CD4-positive, alpha-beta T cell treated with Interleukin-15 for 1 hour (primary cell): ENCODE measurements around the gene CREB3L1.
"Not testable (repeated sequence)": the region's sequence is repeated elsewhere in the genome, so short reads cannot be mapped to it uniquely, and the experiment has no call there.

ENCODE experiments used
- DNase-seq: peaks from one replicate; pipeline ENCODE4 v3.0.0-alpha.2; 2020

The CREB3L1 gene

DNA sequence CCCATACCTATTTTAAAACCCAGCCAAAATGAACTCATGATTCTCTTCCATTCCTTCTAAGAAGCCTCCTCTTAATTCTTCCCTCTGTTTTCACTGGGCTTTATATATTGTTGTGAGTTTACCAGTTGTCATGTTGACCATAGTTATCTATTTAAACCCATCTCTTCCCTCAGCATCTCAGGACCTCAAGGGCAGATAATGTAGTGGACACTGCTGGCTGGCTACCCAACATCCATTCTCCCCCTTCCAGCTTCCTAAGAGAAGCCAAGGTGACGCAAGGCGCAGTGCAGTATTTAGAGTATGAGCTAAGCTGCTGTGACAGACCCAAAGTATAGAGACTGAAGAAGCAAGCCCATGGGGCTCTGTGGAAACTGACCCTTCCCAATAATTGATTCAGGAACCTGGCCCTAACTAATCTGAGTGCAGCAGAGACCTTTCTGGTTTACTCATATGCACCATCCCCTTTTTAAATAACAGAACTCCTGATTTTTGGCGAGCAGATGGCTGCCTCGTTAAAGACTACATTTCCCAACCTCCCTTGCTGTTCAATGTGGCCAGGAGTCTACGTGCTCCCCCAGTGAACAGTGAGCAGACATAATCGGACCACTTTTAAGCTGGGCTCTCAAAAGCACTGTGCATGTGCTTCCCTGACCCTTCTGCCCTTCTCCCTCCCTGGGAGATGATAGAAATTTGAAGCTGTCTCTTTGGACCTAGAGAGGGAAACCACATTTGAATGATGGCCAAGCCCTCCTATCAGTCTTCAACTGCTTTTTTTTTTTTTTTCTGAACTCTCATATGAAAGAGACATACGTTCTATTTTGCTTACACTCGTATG lies 28.1 kb upstream of the CREB3L1 start:
- DNase-seq: no peak

DNA sequence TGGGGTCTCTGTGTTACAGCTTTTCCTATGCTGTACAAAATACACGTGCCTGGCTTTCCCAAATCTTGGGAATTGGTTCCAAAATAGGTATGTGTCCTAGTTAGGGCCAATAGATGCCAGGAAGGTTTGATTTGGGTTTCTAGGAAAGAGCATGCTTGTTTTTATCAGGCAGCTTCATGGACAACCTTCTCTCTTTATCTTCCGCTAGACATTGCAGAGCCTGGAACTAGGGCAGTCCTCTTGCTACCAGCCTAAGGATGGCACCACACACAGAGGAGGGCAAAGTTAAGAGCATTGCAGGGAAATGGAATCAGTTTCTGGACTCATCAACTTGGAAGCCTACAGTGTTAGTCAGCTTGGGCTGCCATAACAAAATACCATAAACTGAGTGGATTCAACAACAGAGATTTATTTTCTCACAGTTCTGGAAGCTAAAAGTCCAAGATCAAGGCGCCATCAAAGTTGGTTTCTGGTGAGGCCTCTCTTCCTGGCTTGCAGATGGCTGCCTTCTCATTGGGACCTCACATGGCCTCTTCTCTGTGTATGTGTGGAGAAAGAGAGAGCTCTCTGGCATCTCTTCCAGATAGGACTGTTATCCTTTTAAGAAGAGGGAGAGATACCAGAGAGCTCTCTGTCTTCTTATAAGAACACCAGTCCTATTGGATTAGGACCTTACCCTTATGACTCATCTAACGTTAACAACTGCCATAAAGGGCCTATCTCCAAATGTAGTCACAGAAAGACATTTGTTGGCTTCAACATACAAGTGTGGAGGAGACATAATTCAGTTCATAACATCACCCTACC lies 27.3 kb upstream of the CREB3L1 start:
- DNase-seq: no peak

DNA sequence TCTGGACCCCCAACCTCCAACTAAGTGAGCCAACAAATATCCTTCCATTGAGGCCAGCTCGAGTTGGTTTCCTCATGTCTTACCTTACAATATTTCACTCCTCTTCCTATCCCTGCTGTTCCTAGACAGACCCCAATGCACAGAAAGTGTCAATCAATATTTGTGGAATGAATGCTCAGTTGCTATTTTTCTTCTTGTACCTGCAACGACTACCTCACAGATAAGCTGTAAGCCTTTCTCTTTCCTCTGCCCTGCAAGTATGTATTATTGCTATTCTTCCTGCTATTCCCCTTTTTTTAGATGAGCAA lies 26.8 kb upstream of the CREB3L1 start:
- no peak for DNase-seq

DNA sequence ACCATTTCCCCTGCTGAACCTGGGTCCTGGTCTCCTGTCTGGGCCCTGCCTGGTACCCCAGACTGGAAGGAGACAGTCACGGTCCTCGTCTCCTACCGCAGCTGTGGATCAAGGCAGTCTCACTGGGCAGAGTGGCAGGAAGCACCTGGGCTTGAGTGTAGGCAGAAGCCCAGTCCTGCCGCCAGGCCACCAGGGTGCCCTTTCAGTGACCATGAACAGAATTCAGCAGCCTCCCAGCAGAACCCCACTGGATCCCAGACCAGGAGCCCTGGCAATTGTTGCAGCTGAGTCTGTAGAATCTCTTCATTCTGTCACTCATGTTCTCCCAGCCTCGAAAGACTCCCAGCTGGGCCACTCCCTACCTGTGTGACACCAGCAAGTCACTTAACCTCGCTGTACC lies 25.5 kb upstream of the CREB3L1 start:
- DNase-seq: no peak

DNA sequence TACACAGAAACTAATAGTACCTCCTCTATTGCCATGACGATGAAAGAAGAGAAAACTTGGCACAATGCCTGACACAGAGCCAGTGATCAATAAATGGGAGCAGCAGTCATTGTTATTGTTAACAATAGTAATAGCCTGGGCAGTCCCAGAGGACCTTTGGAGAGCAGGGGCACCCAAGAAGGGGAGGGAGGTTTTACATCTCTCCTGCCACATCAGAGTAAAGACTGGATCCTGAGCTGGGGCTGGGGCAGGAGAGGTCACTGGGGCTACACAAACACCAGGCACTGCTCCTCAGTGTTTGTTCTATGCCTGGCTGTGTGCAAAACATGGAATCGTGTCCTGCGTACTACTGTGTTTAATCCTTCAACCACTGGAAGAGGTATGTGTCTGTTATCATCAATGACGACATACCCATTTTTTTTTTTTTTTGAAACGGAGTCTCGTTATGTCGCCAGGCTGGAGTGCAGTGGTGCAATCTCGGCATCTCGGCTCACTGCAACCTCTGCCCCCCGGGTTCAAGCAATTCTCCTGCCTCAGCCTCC lies 25.0 kb upstream of the CREB3L1 start:
- no peak for DNase-seq

DNA sequence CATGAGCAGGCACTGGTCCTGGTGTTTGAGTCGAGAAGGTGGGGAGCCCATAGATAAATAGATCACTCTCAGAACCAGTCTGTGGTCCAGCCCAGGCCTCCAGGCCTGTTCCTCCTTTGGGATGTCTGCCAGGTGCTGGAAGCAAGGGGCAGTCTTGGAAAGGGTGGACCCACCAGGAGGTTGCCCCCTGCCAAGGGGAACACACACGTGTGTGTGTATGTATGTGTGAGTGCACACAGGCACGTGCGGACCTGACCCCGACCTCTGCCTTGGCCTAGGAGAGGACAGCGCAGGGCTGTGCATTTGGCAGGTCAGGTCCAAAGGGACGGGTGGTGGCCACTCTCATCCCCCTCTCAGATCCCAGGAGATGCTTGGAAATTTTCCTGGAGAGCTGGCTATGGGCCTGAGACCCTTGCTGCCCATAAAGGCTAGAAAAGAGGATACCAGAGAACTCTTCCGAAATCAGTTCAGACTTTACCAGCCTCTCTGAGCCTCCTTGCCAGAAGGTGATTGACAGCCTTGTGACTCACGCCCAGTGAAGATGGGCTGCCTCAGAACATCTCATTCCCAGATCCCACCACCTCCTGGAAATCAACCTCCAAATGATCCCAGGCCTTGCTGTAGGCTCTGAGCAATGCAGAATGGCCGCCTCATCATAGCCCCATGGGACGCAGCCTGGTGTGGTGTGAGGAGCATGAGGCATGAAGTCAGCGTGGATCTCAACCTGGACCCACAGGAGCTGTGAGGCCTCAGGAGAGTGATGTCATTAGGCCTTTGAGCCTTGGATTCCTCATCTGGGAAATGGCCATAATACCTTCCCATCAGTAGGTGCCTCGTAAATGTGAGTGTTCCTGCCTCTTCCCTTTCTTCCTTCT lies 24.0 kb upstream of the CREB3L1 start:
- DNase-seq: no peak

DNA sequence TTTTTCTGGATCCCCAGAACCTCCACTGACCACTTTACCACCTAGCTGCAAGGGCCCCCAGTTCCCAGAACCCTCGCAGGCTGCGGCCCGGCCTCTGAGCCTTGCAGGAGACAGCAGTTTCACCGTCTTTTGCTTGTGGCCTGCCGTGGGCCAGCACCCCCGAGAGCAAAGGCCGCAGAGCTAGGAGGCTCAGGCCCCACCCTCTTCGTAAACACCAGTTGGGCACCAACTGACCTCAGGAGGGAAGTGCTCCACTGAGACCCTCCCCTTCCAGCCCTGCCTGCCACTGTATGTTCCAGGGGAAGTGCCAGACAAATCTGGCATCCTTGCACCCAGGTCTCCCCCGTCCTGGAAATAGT lies 23.4 kb upstream of the CREB3L1 start:
- no peak for DNase-seq

DNA sequence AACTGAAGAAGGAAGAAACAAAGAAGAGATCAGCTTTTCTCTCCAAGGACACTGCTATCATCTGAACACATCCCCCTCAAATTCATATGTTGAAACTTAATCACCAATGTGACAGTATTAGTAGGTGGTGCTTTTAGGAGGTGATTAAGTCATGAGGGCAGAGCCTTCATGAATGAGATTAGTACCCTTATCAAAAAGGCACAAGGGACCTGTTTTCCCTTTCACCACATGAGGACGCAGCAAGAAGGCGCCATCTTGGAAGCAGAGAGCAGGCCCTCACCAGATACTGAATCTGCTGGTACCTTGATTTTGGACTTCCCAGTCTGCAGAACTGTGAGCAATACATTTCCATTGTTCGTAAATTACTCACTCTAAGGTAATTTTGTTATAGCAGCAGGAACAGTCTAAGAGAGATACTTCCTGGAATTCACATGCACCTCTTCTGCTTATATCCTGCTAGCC lies 20.9 kb upstream of the CREB3L1 start:
- no peak for DNase-seq

DNA sequence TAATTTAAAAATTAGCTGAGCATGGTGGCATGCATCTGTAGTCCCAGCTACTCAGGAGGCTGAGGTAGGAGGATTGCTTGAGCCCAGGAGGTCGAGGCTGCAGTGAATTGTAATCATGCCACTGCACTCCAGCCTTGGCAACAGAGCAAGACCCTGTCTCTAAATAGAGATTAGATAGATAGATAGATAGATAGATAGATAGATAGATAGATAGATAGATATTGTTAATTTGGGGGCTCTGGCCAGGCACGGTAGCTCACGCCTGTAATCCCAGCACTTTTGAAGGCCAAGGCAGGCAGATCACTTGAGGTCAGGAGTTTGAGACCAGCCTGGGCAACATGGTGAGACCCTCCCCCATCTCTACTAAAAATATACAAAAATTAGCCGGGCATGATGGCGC lies 18.1 kb upstream of the CREB3L1 start:
- not testable (repeated sequence) for DNase-seq

DNA sequence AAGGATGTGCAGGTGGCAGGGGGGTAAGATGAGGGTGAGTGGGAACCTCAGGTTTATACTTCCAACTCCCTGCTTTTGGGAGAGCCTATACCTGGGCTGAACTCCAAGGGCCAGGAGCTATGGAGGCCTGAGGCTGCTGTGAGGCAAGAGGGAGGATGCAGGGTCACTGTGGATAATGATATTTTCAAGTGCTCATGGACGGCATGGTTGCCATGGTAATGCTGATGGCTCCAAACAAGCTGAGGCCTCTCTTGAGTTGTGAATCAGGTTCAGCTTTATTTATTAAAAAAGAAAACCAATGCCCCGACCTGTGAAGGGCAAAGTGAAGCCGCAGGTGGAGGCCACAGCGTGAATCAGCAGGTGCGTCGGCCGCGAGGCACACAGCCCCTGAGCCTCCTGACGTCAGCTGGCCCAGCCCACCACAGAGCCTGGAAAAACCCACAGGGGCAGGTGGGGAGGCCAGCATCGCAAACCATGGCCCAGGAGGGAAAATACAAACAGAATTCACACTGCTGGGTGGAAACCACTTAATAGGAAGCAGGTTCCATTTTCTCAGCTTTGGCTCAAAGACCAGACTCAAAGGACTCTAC lies 17.4 kb upstream of the CREB3L1 start:
- no peak for DNase-seq

DNA sequence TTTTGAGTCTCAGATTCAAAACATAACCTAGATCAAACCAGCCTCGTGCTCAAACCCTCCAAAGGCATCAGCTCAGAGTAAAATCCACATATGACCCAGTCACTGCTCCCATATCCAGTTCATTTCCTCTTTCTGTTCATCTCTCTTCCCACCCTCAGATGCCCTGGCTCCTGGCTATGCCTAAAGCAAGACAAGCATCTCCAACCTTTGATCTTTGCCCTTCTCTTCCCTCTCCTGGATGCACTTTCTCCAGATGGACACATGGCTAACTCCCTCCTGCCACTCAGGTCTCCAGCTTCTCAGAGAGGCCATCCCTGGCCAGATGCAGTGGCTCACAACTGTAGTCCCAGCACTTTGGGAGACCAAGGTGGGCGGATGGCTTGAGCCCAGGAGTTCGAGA lies 14.3 kb upstream of the CREB3L1 start:
- DNase-seq: no peak

DNA sequence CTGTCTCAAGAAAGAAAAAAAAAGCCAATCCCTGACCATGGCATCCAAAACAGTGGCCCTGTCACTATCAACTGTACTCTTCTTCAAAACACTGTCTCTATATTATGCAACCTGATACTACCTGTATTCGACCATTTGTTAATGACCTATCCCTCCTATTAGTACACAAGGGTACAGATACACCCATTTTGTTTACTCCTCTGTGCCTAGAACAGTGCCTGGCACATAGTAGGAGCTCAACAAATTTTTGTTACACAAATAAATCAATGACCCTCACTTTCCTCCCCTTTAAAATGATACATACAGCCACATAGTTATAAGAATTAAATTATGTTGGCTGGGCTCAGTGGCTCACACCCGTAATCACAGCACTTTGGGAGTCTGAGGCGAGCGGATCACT lies 13.4 kb upstream of the CREB3L1 start:
- DNase-seq: no peak

DNA sequence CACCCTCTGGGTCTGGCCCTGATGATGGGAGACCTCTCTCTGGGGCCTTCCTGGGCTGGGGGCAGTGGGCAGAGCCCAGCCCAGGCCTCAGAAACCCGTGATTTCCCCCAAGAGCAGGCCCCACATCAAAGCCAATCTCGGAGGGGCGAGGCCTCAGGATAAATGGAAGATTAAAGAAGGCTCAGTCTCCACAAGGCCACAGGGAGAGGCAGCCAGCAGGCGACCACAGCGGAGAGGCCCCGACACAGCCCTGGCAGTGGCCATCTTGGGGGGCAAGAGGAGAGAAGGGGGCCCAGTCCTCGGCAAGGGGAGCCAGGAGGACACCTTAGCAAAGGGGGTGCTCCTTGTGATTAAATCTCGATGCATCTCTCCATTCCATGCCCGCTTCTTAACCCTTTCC lies 12.5 kb upstream of the CREB3L1 start:
- DNase-seq: no peak

DNA sequence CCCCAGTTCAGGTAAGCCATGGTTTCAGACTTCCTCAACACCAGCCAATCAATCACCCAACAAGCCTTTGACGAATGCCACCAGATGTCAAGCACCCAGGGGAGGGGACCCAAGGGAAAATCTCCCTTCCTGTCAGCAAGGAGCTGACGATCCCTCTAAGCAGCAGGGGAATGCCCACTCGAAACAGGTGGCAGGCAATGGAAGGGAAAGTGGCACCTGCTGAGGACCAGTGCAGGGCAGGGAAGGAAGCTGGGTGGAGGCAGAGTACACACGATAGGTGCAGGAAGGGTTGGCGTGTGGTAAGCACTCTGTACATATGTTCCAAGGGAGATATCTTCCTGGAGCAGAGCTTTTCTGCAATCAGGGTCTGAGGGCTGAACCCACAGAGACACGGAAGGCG lies 11.7 kb upstream of the CREB3L1 start:
- DNase-seq: no peak

DNA sequence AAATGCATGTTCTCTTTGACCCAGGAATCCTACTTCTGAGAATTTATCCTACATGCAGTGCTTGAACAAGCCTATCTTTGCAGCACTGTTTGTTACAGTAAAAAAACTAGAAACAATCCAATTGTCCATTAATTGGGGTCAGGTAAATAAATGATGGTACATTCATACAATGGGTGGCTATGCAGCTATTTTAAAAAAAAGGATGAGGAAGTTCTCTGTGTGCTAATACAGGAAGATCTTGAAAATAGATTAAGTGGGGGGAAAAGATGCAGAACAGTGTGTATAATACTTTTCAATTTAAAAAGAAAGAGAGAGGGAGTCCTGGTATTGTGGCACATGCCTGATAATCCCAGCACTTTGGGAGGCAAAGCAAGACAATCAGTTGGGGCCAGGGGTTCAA lies 9.5 kb upstream of the CREB3L1 start:
- DNase-seq: no peak

DNA sequence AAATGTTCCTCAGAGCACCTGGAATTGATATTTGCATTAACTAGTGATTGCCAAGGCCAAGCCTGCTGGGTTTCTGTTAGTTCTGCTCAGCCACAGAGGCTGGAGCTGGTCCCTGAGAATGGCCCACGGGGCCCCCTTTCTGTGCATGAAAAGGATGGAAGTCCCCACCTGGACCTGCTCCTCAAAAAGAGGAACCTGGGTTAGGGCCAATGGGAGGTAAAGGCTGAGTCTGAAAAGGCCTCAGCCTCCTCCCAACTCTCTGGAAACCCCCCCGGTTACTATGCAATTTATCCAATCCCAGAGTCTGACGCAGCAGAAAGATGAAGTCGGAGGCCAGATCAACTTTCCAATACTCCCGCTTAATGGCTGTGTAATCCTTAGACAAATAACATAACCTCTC lies 6.8 kb upstream of the CREB3L1 start:
- no peak for DNase-seq

DNA sequence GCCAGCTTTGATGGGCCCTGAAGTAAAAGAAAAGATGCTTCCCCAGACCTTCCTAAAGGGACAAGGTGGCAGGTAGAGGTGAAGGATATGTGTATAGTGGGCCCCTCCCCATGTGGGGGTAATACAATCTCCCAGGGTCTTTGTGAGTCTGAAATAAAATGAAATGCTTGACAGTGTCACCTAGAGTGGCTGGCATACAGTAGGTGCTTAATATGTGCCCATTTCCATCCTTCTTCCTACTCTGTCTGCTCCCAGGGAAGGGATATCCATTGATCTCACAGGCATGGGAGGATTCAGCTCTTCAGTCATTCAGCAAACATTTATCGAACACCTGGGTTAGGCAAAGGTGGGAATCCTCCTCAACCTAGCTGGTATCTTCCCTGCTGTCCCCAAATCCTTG lies 6.1 kb upstream of the CREB3L1 start:
- DNase-seq: no peak

DNA sequence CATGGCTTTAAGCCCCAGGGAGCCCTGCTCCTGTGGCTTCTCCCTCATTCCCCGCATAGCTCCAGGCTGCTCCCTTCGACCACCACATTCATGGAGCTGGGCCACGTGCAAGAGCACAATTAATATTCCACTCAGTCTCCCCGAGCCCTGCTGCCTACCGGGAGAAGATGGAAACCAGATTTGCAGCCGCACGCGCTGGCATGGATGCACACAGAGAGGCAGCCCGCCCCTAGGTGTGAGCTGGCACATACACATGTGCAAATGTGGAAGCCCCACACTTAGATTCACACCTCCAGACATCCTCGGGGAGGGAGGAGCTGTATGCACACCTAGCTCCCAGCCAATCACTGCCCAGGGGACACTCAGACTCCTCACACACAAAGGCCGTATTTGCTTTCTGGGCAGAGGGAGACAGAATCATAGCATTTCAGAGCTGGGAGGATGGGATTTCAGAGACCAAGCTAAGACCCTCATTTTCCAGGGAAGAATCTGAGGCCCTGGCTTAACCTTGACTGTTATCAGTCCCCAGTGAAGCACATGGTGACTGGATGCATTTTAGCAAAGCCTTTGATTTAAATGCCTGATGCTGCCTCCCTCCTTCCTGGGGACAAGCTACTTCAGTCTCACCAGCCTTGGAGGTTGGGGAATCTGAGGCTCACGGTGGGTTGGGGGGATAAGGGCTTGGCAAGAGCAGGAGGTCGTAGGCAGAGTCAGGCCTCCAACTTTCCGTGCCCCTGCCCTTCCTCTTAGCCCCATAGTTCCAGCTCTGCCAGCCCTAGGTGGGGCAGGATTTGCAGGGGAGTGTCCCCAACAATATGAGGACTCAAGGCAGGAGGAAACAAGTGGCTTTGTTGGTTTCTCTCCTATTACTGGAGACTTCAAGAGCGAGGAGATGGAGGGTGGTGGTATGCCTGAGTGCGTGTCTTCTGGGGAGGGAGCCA lies 5.3 kb upstream of the CREB3L1 start:
- no peak for DNase-seq

DNA sequence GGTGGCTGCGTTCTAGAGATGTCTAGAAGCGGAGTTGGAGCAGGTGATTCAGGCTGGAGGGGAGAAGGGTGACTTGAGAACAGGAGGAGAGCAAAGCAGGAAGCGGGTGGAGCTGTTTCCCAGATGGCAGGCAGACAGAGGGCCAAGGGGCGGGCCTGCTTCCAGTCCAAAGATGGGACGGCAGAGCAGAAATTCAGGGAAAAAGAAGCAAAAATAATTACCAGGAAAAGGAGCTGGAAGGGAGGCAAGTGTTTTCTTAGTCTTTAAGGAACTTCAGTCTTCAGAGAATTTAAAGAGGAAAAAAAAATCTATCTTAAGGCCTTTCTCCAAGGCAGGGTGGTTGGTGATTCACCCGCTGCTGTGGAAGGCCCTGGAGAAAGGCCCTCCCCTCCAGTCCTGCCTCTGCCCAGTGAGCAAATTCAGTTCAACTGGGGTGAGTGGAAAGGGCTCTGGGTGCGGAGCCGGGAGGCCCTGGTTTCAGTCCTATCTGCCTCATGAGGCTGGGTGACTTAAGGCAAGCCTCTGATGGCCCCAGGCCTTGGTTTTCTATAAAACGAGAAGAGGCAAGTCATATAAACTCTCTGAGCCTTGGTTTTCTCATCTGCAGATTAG lies 4.5 kb upstream of the CREB3L1 start:
- no peak for DNase-seq

DNA sequence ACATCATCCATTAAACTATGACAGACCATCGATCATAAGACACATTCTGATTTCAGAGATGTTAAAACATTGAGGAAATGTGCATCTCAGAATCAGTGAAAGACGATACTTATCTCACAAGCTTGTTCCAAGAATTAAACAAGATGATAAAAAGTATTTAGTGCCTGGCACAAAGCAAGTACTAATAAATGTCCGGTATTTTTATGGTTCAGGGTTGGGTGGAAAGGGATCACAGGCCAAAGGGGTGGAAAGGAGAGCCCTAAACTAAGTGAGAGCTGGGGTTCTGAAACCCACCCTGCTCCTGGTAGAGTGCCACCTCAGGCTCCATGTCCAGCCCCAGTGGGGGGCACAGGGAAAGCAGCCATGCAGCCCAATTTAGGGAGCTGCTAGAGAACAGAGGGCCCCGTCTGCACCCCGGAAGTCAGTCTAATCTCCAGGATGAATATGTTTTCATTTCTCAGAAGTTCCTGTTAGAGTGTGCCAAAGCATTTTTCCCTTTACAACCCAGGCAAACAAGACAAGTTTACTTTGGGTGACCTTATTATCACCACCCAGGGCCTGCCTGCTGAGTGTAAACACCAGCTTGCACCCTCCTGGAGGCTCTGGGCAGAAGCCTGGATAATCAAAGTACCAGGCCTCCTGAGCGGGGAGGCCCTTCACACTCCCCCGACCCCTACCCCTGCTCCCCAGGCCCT lies 3.8 kb upstream of the CREB3L1 start:
- DNase-seq: no peak
